SU-DHL-6 (cell line): ENCODE results near the gene ENDOD1.

Experiments used
- H2AFZ ChIP-seq: fragments of 200-600 bp; sonication (generic); 2 replicates; pipeline ENCODE4 v1.6.1; 2014; ENCODE audit warnings: low read depth, mild to moderate bottlenecking, moderate library complexity, mixed read lengths, antibody characterized with exemption, low read length; ENCODE audit not compliant: severe bottlenecking
- H3F3A ChIP-seq: fragments of 200-600 bp; shearing (Covaris generic); 2 replicates; pipeline ENCODE4 v1.6.0; 2016; ENCODE audit warnings: antibody characterized with exemption, mild to moderate bottlenecking; ENCODE audit not compliant: insufficient read depth
- H3K27ac ChIP-seq: fragments of 200-600 bp; sonication (generic); 2 replicates; pipeline ENCODE4 v1.5.1; 2016; ENCODE audit warnings: low read depth, mild to moderate bottlenecking, low read length, moderate library complexity, mixed read lengths
- H3K27me3 ChIP-seq: fragments of 200-600 bp; sonication (generic), shearing (Covaris generic); 2 replicates; pipeline ENCODE4 v1.6.0; 2014; ENCODE audit warnings: mild to moderate bottlenecking, low read length
- H3K36me3 ChIP-seq: fragments of 200-600 bp; sonication (generic); 2 replicates; pipeline ENCODE4 v1.6.1; 2014; ENCODE audit warnings: mild to moderate bottlenecking, low read length, mixed read lengths
- H3K4me2 ChIP-seq: fragments of 300-600, 200-600 bp; shearing (Covaris generic), sonication (generic); 2 replicates; pipeline ENCODE4 v1.6.0; 2014; ENCODE audit warnings: low read length, low read depth, mild to moderate bottlenecking; ENCODE audit not compliant: poor library complexity, severe bottlenecking
- H3K4me3 ChIP-seq: fragments of 200-600 bp; sonication (generic); 2 replicates; pipeline ENCODE4 v1.5.1; 2014; ENCODE audit warnings: antibody characterized with exemption, low read length, mild to moderate bottlenecking, mixed read lengths; ENCODE audit not compliant: insufficient read depth, poor library complexity, severe bottlenecking
- H3K79me2 ChIP-seq: fragments of 200-600 bp; sonication (generic); 2 replicates; pipeline ENCODE4 v1.6.1; 2014; ENCODE audit warnings: mild to moderate bottlenecking, low read length, moderate library complexity; ENCODE audit not compliant: insufficient read depth
- H3K9ac ChIP-seq: fragments of 200-600 bp; sonication (generic); 2 replicates; pipeline ENCODE4 v1.7.0; 2014; ENCODE audit warnings: mild to moderate bottlenecking, low read length
- H3K9me2 ChIP-seq: fragments of 200-600 bp; sonication (generic); replicated peaks from 2 replicates; pipeline ENCODE4 v1.6.1; 2014; ENCODE audit warnings: low read length; ENCODE audit not compliant: insufficient read depth
- H3K9me3 ChIP-seq: fragments of 200-600 bp; sonication (generic); 2 replicates; pipeline ENCODE4 v1.6.1; 2014; ENCODE audit warnings: low read length, mixed read lengths; ENCODE audit not compliant: insufficient read depth
- H4K20me1 ChIP-seq: fragments of 200-600 bp; sonication (generic); 2 replicates; pipeline ENCODE4 v1.6.1; 2014; ENCODE audit warnings: low read depth, mild to moderate bottlenecking, antibody characterized with exemption, low read length, moderate library complexity, mixed read lengths
- CTCF ChIP-seq: fragments of 200-600 bp; sonication (generic); IDR thresholded peaks from one replicate; pipeline ENCODE4 v1.5.1; 2017; ENCODE audit warnings: antibody characterized with exemption, mild to moderate bottlenecking, low read length, moderate library complexity; ENCODE audit not compliant: insufficient read depth, poor library complexity, severe bottlenecking
- EZH2phosphoT487 ChIP-seq: fragments of 200-600 bp; sonication (generic), shearing (Covaris generic); conservative IDR thresholded peaks from 2 replicates; pipeline ENCODE4 v1.6.1; 2018; ENCODE audit warnings: mild to moderate bottlenecking, antibody characterized with exemption, low read length, moderate library complexity, mixed read lengths

The ENDOD1 gene

DNA sequence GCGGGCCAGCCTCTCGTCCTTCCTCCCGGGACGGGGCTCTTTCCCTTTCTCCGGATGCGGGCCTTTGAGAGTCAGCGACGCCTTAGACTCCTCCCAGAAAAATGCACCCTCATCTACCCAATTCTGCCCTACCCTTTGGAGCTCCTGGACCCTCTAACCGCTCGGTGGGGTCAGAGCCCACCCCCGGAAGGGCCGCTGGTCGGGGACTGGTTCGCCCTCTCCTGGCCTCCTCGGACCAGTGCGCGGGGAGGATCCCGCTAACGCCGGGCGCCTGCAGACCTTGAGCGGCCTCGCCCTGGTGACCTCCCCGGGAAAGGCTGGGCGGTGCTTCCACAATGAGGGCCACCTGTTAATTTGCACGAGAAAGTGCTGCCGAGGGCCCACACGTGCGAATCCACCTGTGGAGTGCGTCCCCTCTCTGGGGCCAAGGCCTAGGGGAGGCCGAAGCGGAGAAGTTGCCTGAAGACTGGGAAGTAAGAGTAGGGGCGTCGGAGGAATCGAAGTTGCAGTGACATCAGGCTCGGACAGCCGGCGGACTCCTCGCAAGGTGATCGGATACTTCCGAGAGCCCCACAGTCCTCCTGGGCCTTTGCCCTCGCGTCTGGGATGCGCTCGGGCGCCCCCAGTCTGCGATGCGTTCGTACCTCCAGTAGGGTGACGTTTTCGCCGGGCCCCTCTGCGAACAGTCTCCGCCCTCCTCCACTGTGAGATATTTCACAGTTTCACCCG lies 61.5 kb downstream of the ENDOD1 start:
- Histone ChIP-seq H3K27me3 (no peaks in the 10 kb centered on the region), H2AFZ (peak overlapping the region; percentile 98), H4K20me1 (no peaks in the 10 kb centered on the region), H3K9ac (peak overlapping the region; percentile 29; the same call in 1 of the 2 replicates), H3K79me2 (no peaks in the 10 kb centered on the region), H3K9me3 (no peaks in the 10 kb centered on the region), H3F3A (no peaks in the 10 kb centered on the region), H3K4me3 (peak overlapping the region; percentile 44), H3K27ac (no peak overlapping the region), H3K4me2 (peak overlapping the region; percentile 58), H3K9me2 (no peaks in the 10 kb centered on the region), H3K36me3 (no peaks in the 10 kb centered on the region)
- TF ChIP-seq EZH2phosphoT487 (no peak), CTCF (peak; percentile 60)

- no peak for TF ChIP-seq CTCF
- TF ChIP-seq EZH2phosphoT487: no peak
- no peak overlapping the region for H3K27ac ChIP-seq
- H3K9me2 ChIP-seq: no peaks in the 10 kb centered on the region
- H3F3A ChIP-seq: no peaks in the 10 kb centered on the region
- no peaks in the 10 kb centered on the region for H3K9me3 ChIP-seq
- H3K79me2 ChIP-seq: no peaks in the 10 kb centered on the region
- peak overlapping the region; percentile 32 for H3K4me3 ChIP-seq
- H2AFZ ChIP-seq: peak overlapping the region; percentile 60
- no peaks in the 10 kb centered on the region for H4K20me1 ChIP-seq
- no peaks in the 10 kb centered on the region for H3K36me3 ChIP-seq
- no peaks in the 10 kb centered on the region for H3K27me3 ChIP-seq
- H3K4me2 ChIP-seq: peak overlapping the region; percentile 61
- peak overlapping the region; percentile 25 for H3K9ac ChIP-seq
Measured at GRCh38 chr11:95152876-95153856, 63.5 kb downstream of the ENDOD1 start.

DNA sequence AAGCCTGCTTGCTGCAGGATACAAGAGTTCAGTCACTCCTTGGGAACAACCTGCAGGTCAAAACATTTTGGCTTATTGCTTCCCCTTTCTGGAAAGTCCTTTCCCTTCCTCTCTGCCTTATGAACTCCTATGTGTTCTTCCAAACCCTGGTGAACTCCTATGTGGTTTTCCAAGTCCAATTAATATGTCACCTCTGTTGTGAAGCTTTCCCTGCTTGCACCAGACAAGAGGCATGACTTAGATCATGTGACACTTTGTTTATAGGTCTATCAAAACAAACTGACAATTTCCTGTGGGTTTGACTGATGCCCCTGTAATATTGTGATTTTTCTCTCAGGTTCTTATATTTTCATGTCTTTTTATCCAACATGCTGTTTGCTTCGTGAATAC lies 64.2 kb downstream of the ENDOD1 start:
- Histone ChIP-seq H3K27me3 (no peaks in the 10 kb centered on the region), H3K4me2 (no peak overlapping the region), H3K4me3 (no peak overlapping the region), H3K9me3 (no peaks in the 10 kb centered on the region), H2AFZ (no peak overlapping the region), H3K36me3 (no peaks in the 10 kb centered on the region), H3K9me2 (no peaks in the 10 kb centered on the region), H4K20me1 (no peaks in the 10 kb centered on the region), H3K27ac (no peak overlapping the region), H3F3A (no peaks in the 10 kb centered on the region), H3K9ac (no peak overlapping the region), H3K79me2 (no peaks in the 10 kb centered on the region)
- TF ChIP-seq CTCF (no peak), EZH2phosphoT487 (no peak)
